ENCODE measurements around the gene ASF1A. TPM values are rescaled to one million over a fixed set of nuclear protein-coding genes. Genes with fewer than 3 reads are reported as not detected.

Gene ASF1A
- total and polyA plus RNA-seq, 2 of the 13 experiments (the other 11 are each of a cell fraction or from before 2014, with no cell fraction given), result 14.5 to 49.9 TPM

- no peak for TF ChIP-seq ETS1 (CRISPR knock-in tag; IDR thresholded peaks at IDR 0.05)
- TF ChIP-seq BATF2 (CRISPR knock-in tag; IDR thresholded peaks at IDR 0.05), result peak; percentile 69; the same call in 1 of the 2 replicates
- TF ChIP-seq TEF (CRISPR knock-in tag; IDR thresholded peaks at IDR 0.05), result 0 out of 2 replicates have a peak, but pooled peaks have one; percentile 17
- 0 out of 2 replicates have a peak, but pooled peaks have one; percentile 43 for TF ChIP-seq TBP (CRISPR knock-in tag; IDR thresholded peaks at IDR 0.05)
- peak; percentile 50; the same call in 1 of the 2 replicates for TF ChIP-seq ZSCAN25 (CRISPR knock-in tag; IDR thresholded peaks at IDR 0.05)
- TF ChIP-seq ZNF431 (CRISPR knock-in tag; IDR thresholded peaks at IDR 0.05; ENCODE audit: borderline replicate concordance, low read depth), result 0 out of 2 replicates have a peak, but pooled peaks have one; percentile 59
- TF ChIP-seq ZBED4 (CRISPR knock-in tag; IDR thresholded peaks at IDR 0.05; ENCODE audit: borderline replicate concordance), result peak; percentile 14
- TF ChIP-seq ARID2 (CRISPR knock-in tag; IDR thresholded peaks at IDR 0.05; ENCODE audit: borderline replicate concordance), result peak; percentile 89; the same call in 1 of the 2 replicates
- 0 out of 2 replicates have a peak, but pooled peaks have one; percentile 73 for TF ChIP-seq ZNF878 (CRISPR knock-in tag; IDR thresholded peaks at IDR 0.05)
- TF ChIP-seq ZNF646 (CRISPR knock-in tag; IDR thresholded peaks at IDR 0.05), result no peak
- peak; percentile 81; the same call in 1 of the 2 replicates for TF ChIP-seq ZNF850 (CRISPR knock-in tag; conservative IDR thresholded peaks at IDR 0.05)
Measured at GRCh38 chr6:118894425-118895260, 691 bp downstream of the ASF1A start (continued).
